ENCODE data around the gene FBXL7.

- TF ChIP-seq CTCF (IDR thresholded peaks at IDR 0.05) (no peak), POLR2A (IDR thresholded peaks at IDR 0.05) (no peak), EP300 (IDR thresholded peaks at IDR 0.05; ENCODE audit: low read depth) (no peak)
Observed at GRCh38 chr5:15901151-15901550, 401.2 kb downstream of the FBXL7 start.

All from transverse colon (tissue), 3 donors.